Gastrocnemius medialis (tissue), 4 donors: Measurements from ENCODE around the gene MELTF.

Experiments
- POLR2A ChIP-seq, 2 donors: fragments of 450-650 bp; IDR thresholded peaks; one replicate each; pipeline ENCODE4 v1.6.1; 2017; ENCODE audit warnings: antibody characterized with exemption in 2 of 2, mild to moderate bottlenecking in 2 of 2, moderate library complexity in 2 of 2
- TF ChIP-seq, protein P1 (sequence below), 5 experiments: fragments of 450-650 bp in 3 of 5; fragments of 200-600 bp in 2 of 5; sonication (generic) in 2 of 5; IDR thresholded peaks in 4 of 5; conservative IDR thresholded peaks in 1 of 5; 1 replicate in 4 of 5; 2 replicates in 1 of 5; pipeline ENCODE4 v1.5.1; 2016 to 2019; ENCODE audit warnings: antibody characterized with exemption in 5 of 5, mild to moderate bottlenecking in 3 of 5, moderate library complexity in 3 of 5

DNA sequence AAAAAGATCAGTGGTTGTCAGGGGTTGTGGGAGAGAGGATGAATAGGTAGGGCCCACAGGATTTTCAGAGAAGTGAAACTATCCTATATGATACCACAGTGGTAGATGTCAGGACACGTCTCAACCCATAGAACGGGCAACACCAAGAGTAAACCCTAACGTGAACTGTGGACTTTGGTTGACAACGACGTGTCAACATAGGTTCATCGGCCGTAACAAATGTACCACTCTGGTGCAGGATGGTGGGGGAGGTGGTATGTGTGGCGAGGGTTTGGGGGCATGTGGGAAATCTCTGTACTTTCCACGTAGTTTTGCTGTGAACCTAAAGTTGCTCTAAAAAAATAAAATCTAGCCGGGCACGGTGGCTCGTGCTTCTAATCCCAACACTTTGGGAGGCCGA is 48.0 kb downstream of the MELTF start:
- TF ChIP-seq, protein P1, sequence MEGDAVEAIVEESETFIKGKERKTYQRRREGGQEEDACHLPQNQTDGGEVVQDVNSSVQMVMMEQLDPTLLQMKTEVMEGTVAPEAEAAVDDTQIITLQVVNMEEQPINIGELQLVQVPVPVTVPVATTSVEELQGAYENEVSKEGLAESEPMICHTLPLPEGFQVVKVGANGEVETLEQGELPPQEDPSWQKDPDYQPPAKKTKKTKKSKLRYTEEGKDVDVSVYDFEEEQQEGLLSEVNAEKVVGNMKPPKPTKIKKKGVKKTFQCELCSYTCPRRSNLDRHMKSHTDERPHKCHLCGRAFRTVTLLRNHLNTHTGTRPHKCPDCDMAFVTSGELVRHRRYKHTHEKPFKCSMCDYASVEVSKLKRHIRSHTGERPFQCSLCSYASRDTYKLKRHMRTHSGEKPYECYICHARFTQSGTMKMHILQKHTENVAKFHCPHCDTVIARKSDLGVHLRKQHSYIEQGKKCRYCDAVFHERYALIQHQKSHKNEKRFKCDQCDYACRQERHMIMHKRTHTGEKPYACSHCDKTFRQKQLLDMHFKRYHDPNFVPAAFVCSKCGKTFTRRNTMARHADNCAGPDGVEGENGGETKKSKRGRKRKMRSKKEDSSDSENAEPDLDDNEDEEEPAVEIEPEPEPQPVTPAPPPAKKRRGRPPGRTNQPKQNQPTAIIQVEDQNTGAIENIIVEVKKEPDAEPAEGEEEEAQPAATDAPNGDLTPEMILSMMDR (IDR thresholded peaks at IDR 0.05 in 4 of 5, conservative IDR thresholded peaks at IDR 0.05 in 1 of 5) = no peak
- no peak for TF ChIP-seq POLR2A (IDR thresholded peaks at IDR 0.05)
